GM11168 (cell line): ENCODE data around the gene PCA3.

ENCODE experiments used
- in situ Hi-C: fragments of 300-500 bp; cut with MboI; formaldehyde crosslinking; loops from one replicate; pipeline ENCODE4 v1.12.0; 2022; ENCODE audit warnings: low sequenced_read_pairs; ENCODE audit not compliant: unreplicated experiment

PCA3 gene

GRCh38 chr9:76756268-76756640 lies 8.0 kb upstream of the PCA3 start:
- in situ Hi-C loops = no loop called here

- in situ Hi-C loops = no loop called here
These were observed 7.1 kb upstream of the PCA3 start for GRCh38 chr9:76756941-76757673.

- in situ Hi-C loops = no loop called here
These were observed 5.8 kb upstream of the PCA3 start for GRCh38 chr9:76758476-76758875.

GRCh38 chr9:76759732-76760131 lies 4.5 kb upstream of the PCA3 start:
- in situ Hi-C loops = no loop called here

GRCh38 chr9:76761448-76761847 lies 2.8 kb upstream of the PCA3 start:
- in situ Hi-C loops = no loop called here

GRCh38 chr9:76766126-76766525 lies 1.9 kb downstream of the PCA3 start:
- in situ Hi-C loops = no loop called here

GRCh38 chr9:76772686-76773445 lies 8.6 kb downstream of the PCA3 start:
- in situ Hi-C loops = no loop called here

- in situ Hi-C loops = no loop called here
These were observed 20.6 kb downstream of the PCA3 start for GRCh38 chr9:76784881-76785280.

- in situ Hi-C loops = no loop called here
These were observed 21.3 kb downstream of the PCA3 start for GRCh38 chr9:76785501-76785900.

GRCh38 chr9:76787677-76788076 lies 23.4 kb downstream of the PCA3 start:
- in situ Hi-C loops = no loop called here

GRCh38 chr9:76789840-76790239 lies 25.6 kb downstream of the PCA3 start:
- in situ Hi-C loops = no loop called here

- in situ Hi-C loops = no loop called here
These were observed 29.7 kb downstream of the PCA3 start for GRCh38 chr9:76793784-76794431.

GRCh38 chr9:76796296-76796695 lies 32.1 kb downstream of the PCA3 start:
- in situ Hi-C loops = no loop called here

- in situ Hi-C loops = no loop called here
These were observed 34.3 kb downstream of the PCA3 start for GRCh38 chr9:76798527-76798926.

GRCh38 chr9:76799473-76799872 lies 35.2 kb downstream of the PCA3 start:
- in situ Hi-C loops = no loop called here

- in situ Hi-C loops = loop anchor here (10.0 kb wide), 1 partner anchor 194 kb away; no protein-coding TSS in a partner anchor
These were observed 36.7 kb downstream of the PCA3 start for GRCh38 chr9:76800901-76801300.

- in situ Hi-C loops = loop anchor here (10.0 kb wide), 1 partner anchor 192 kb away; no protein-coding TSS in a partner anchor
These were observed 38.8 kb downstream of the PCA3 start for GRCh38 chr9:76803083-76803482.

- in situ Hi-C loops = loop anchor here (10.0 kb wide), 1 partner anchor 191 kb away; no protein-coding TSS in a partner anchor
These were observed 39.5 kb downstream of the PCA3 start for GRCh38 chr9:76803762-76804161.

GRCh38 chr9:76808636-76809035 lies 44.4 kb downstream of the PCA3 start:
- in situ Hi-C loops = loop anchor here (10.0 kb wide), 1 partner anchor 186 kb away; no protein-coding TSS in a partner anchor

GRCh38 chr9:76810377-76810957 lies 46.2 kb downstream of the PCA3 start:
- in situ Hi-C loops = no loop called here

GRCh38 chr9:76812591-76812990 lies 48.4 kb downstream of the PCA3 start:
- in situ Hi-C loops = no loop called here
